WTC11 (cell line): ENCODE data around the gene CMTM4. TPM values are rescaled to one million over a fixed set of nuclear protein-coding genes. Genes with fewer than 3 reads are reported as not detected.

Experiments used
- ATAC-seq: fragments of 200-7000 bp; cut with Tn5 transposase; 2 replicates; pipeline ENCODE4 v1.10.0; 2021; ENCODE audit warnings: mild to moderate bottlenecking, moderate library complexity
- CTCF ChIA-PET: fragments of 300-600 bp; sonication (Branson Sonifier 250); formaldehyde crosslinking; loops from one replicate; lab custom pipeline; 2021; ENCODE audit warnings: antibody characterized with exemption; lab: Charles Lee
- POLR2A ChIA-PET: fragments of 350-600 bp; sonication (Branson Sonifier 250); formaldehyde crosslinking; loops from one replicate; lab custom pipeline; 2021; ENCODE audit warnings: antibody characterized with exemption; lab: Charles Lee
- DNase-seq: peaks from one replicate; pipeline ENCODE4 v3.0.0; 2021; ENCODE audit warnings: low spot score
- H3K27ac Mint-ChIP-seq: 2 replicates; pipeline ENCODE4 v1.8.0; 2021; ENCODE audit warnings: mixed read lengths
- H3K27me3 Mint-ChIP-seq: 2 replicates; pipeline ENCODE4 v1.8.0; 2021; ENCODE audit warnings: low read depth, mild to moderate bottlenecking, moderate library complexity, mixed read lengths
- H3K36me3 Mint-ChIP-seq: 2 replicates; pipeline ENCODE4 v1.8.0; 2021; ENCODE audit warnings: mixed read lengths
- H3K4me1 Mint-ChIP-seq: 2 replicates; pipeline ENCODE4 v1.8.0; 2022; ENCODE audit warnings: mixed read lengths
- H3K4me3 Mint-ChIP-seq: 2 replicates; pipeline ENCODE4 v1.8.0; 2021; ENCODE audit warnings: mild to moderate bottlenecking, moderate library complexity, mixed read lengths
- H3K9me3 Mint-ChIP-seq: 2 replicates; pipeline ENCODE4 v1.8.0; 2021; ENCODE audit warnings: mixed read lengths
- CREB1 ChIP-seq: sonication (generic); formaldehyde crosslinking; IDR thresholded peaks from 2 replicates; pipeline ENCODE4 v1.8.0; 2023; ENCODE audit warnings: mild to moderate bottlenecking, missing genetic modification reagents
- FOXJ3 ChIP-seq: sonication (generic); formaldehyde crosslinking; IDR thresholded peaks from 2 replicates; pipeline ENCODE4 v1.9.0; 2021; ENCODE audit warnings: missing genetic modification reagents, mild to moderate bottlenecking, borderline replicate concordance
- FOXK1 ChIP-seq: sonication (generic); formaldehyde crosslinking; IDR thresholded peaks from 2 replicates; pipeline ENCODE4 v1.8.0; 2022; ENCODE audit warnings: mild to moderate bottlenecking, moderate library complexity, missing genetic modification reagents
- GTF2I ChIP-seq: fragments of 250-450 bp; sonication (Bioruptor Pico); conservative IDR thresholded peaks from 2 replicates; pipeline ENCODE4 v1.4.0; 2021; ENCODE audit warnings: mild to moderate bottlenecking
- JAZF1 ChIP-seq: fragments of 250-450 bp; sonication (Bioruptor Pico); IDR thresholded peaks from 2 replicates; pipeline ENCODE4 v1.9.0; 2021; ENCODE audit warnings: moderate library complexity, mild to moderate bottlenecking, inconsistent platforms
- KAT7 ChIP-seq: sonication (generic); formaldehyde crosslinking; IDR thresholded peaks from 2 replicates; pipeline ENCODE4 v1.8.1; 2023; ENCODE audit warnings: missing genetic modification reagents, mild to moderate bottlenecking, borderline replicate concordance
- NR3C1 ChIP-seq: sonication (generic); formaldehyde crosslinking; conservative IDR thresholded peaks from 2 replicates; pipeline ENCODE4 v1.8.1; 2023; ENCODE audit warnings: low read depth, mild to moderate bottlenecking, missing genetic modification reagents
- OVOL2 ChIP-seq: fragments of 250-450 bp; sonication (Bioruptor Pico); IDR thresholded peaks from 2 replicates; pipeline ENCODE4 v1.9.0; 2021; ENCODE audit warnings: mild to moderate bottlenecking, borderline replicate concordance
- SP1 ChIP-seq: sonication (generic); formaldehyde crosslinking; conservative IDR thresholded peaks from 2 replicates; pipeline ENCODE4 v1.8.1; 2022; ENCODE audit warnings: missing genetic modification reagents
- ZBTB21 ChIP-seq: sonication (generic); formaldehyde crosslinking; IDR thresholded peaks from 2 replicates; pipeline ENCODE4 v1.8.1; 2023; ENCODE audit warnings: mild to moderate bottlenecking, missing genetic modification reagents, borderline replicate concordance
- ZNF121 ChIP-seq: sonication (generic); formaldehyde crosslinking; IDR thresholded peaks from 2 replicates; pipeline ENCODE4 v1.8.0; 2023; ENCODE audit warnings: missing genetic modification reagents
- ZNF317 ChIP-seq: sonication (generic); formaldehyde crosslinking; IDR thresholded peaks from 2 replicates; pipeline ENCODE4 v1.8.1; 2023; ENCODE audit warnings: low read depth, mild to moderate bottlenecking, moderate library complexity, missing genetic modification reagents, borderline replicate concordance
- ZNF416 ChIP-seq: fragments of 250-450 bp; sonication (Bioruptor Pico); IDR thresholded peaks from 2 replicates; pipeline ENCODE4 v1.9.0; 2021; ENCODE audit warnings: mild to moderate bottlenecking, inconsistent platforms
- total RNA-seq: library from RNA; stranded (reverse); gene quantifications from 3 replicates; pipeline ENCODE4 v1.2.3, GENCODE V29; 2021
- TF ChIP-seq, protein P1 (sequence below): sonication (generic); formaldehyde crosslinking; conservative IDR thresholded peaks from 2 replicates; pipeline ENCODE4 v1.8.1; 2022; ENCODE audit warnings: mild to moderate bottlenecking, missing genetic modification reagents
- TF ChIP-seq, protein P2 (sequence below): sonication (generic); formaldehyde crosslinking; IDR thresholded peaks from 2 replicates; pipeline ENCODE4 v1.8.0; 2023; ENCODE audit warnings: missing genetic modification reagents, mild to moderate bottlenecking, borderline replicate concordance
- TF ChIP-seq, protein P3 (sequence below): sonication (generic); formaldehyde crosslinking; IDR thresholded peaks from 2 replicates; pipeline ENCODE4 v1.8.1; 2023; ENCODE audit warnings: mild to moderate bottlenecking, moderate library complexity, missing genetic modification reagents

The CMTM4 gene
- total RNA-seq, 1 experiment from 2014 or later: 56.2 TPM

GRCh38 chr16:66608241-66609138, 88.1 kb downstream of the CMTM4 start (continued):
- no peak for TF ChIP-seq OVOL2 (CRISPR knock-in tag)
- TF ChIP-seq FOXK1 (CRISPR knock-in tag): 0 out of 2 replicates have a peak, but pooled peaks have one; percentile 36
- no peak for TF ChIP-seq ZBTB21 (CRISPR knock-in tag)
- TF ChIP-seq FOXJ3 (CRISPR knock-in tag): no peak
- TF ChIP-seq, protein P1, sequence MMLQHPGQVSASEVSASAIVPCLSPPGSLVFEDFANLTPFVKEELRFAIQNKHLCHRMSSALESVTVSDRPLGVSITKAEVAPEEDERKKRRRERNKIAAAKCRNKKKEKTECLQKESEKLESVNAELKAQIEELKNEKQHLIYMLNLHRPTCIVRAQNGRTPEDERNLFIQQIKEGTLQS (CRISPR knock-in tag): no peak
- TF ChIP-seq, all 79 proteins: peak for 5

GRCh38 chr16:66605979-66606751, 90.4 kb downstream of the CMTM4 start:
- Mint-ChIP-seq H3K36me3 (peaks cover 15% of the 10 kb centered on the region; the same call in 1 of the 2 replicates), H3K27ac (peak overlapping the region; percentile 42; the same call in 1 of the 2 replicates), H3K4me3 (peak overlapping the region; percentile 56), H3K27me3 (peaks cover 6% of the 10 kb centered on the region; the same call in 1 of the 2 replicates), H3K9me3 (no peaks in the 10 kb centered on the region), H3K4me1 (peaks cover 31% of the 10 kb centered on the region)
- no peak for TF ChIP-seq ZNF317 (CRISPR knock-in tag)
- ChIA-PET POLR2A (no interaction called here), CTCF (interaction anchor here (1.0 to 4.0 kb wide), 3 partner anchors 46 to 224 kb away, joined by 3 to 70 read pairs (median 3); partner anchors contain the start of gene NAE1)
- DNase-seq: no peak
- ATAC-seq: no peak

- H3K4me1 Mint-ChIP-seq: peaks cover 31% of the 10 kb centered on the region
- H3K36me3 Mint-ChIP-seq: peaks cover 8% of the 10 kb centered on the region; the same call in 1 of the 2 replicates
- DNase-seq (peak; percentile 60), ATAC-seq (no peak; the same call in 1 of the 2 replicates)
- ChIA-PET CTCF (no interaction called here), POLR2A (no interaction called here)
- TF ChIP-seq GTF2I (peak; percentile 66), ZNF416 (no peak), NR3C1 (CRISPR knock-in tag) (0 out of 2 replicates have a peak, but pooled peaks have one; percentile 32), ZNF121 (CRISPR knock-in tag) (peak; percentile 21; the same call in 1 of the 2 replicates)
- H3K27ac Mint-ChIP-seq: no peak overlapping the region
- H3K9me3 Mint-ChIP-seq: no peaks in the 10 kb centered on the region
- peaks cover 6% of the 10 kb centered on the region; the same call in 1 of the 2 replicates for H3K27me3 Mint-ChIP-seq
- peak overlapping the region; percentile 56 for H3K4me3 Mint-ChIP-seq
Observed at GRCh38 chr16:66605177-66605978, 91.2 kb downstream of the CMTM4 start.

- H3K36me3 Mint-ChIP-seq: no peaks in the 10 kb centered on the region
- H3K27ac Mint-ChIP-seq: peak within 1 kb of the TSS; percentile 94
- H3K4me1 Mint-ChIP-seq: peaks cover 31% of the 10 kb centered on the region
- H3K27me3 Mint-ChIP-seq: peaks cover 6% of the 10 kb centered on the region; the same call in 1 of the 2 replicates
- ATAC-seq: peak; percentile 52
- peak; percentile 83 for DNase-seq
- H3K9me3 Mint-ChIP-seq: no peaks in the 10 kb centered on the region
- POLR2A ChIA-PET: no interaction called here
- CTCF ChIA-PET: interaction anchor here (0.6 to 1.8 kb wide), 9 partner anchors 13 to 305 kb away, joined by 3 to 16 read pairs (median 4); no protein-coding TSS in a partner anchor
- peak within 1 kb of the TSS; percentile 81 for H3K4me3 Mint-ChIP-seq
- TF ChIP-seq, protein P2, sequence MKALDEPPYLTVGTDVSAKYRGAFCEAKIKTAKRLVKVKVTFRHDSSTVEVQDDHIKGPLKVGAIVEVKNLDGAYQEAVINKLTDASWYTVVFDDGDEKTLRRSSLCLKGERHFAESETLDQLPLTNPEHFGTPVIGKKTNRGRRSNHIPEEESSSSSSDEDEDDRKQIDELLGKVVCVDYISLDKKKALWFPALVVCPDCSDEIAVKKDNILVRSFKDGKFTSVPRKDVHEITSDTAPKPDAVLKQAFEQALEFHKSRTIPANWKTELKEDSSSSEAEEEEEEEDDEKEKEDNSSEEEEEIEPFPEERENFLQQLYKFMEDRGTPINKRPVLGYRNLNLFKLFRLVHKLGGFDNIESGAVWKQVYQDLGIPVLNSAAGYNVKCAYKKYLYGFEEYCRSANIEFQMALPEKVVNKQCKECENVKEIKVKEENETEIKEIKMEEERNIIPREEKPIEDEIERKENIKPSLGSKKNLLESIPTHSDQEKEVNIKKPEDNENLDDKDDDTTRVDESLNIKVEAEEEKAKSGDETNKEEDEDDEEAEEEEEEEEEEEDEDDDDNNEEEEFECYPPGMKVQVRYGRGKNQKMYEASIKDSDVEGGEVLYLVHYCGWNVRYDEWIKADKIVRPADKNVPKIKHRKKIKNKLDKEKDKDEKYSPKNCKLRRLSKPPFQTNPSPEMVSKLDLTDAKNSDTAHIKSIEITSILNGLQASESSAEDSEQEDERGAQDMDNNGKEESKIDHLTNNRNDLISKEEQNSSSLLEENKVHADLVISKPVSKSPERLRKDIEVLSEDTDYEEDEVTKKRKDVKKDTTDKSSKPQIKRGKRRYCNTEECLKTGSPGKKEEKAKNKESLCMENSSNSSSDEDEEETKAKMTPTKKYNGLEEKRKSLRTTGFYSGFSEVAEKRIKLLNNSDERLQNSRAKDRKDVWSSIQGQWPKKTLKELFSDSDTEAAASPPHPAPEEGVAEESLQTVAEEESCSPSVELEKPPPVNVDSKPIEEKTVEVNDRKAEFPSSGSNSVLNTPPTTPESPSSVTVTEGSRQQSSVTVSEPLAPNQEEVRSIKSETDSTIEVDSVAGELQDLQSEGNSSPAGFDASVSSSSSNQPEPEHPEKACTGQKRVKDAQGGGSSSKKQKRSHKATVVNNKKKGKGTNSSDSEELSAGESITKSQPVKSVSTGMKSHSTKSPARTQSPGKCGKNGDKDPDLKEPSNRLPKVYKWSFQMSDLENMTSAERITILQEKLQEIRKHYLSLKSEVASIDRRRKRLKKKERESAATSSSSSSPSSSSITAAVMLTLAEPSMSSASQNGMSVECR (CRISPR knock-in tag): no peak; the same call in 1 of the 2 replicates
- TF ChIP-seq KAT7 (CRISPR knock-in tag) (no peak), JAZF1 (CRISPR knock-in tag) (no peak), CREB1 (CRISPR knock-in tag) (no peak), SP1 (CRISPR knock-in tag) (0 out of 2 replicates have a peak, but pooled peaks have one; percentile 2)
- TF ChIP-seq, protein P3, sequence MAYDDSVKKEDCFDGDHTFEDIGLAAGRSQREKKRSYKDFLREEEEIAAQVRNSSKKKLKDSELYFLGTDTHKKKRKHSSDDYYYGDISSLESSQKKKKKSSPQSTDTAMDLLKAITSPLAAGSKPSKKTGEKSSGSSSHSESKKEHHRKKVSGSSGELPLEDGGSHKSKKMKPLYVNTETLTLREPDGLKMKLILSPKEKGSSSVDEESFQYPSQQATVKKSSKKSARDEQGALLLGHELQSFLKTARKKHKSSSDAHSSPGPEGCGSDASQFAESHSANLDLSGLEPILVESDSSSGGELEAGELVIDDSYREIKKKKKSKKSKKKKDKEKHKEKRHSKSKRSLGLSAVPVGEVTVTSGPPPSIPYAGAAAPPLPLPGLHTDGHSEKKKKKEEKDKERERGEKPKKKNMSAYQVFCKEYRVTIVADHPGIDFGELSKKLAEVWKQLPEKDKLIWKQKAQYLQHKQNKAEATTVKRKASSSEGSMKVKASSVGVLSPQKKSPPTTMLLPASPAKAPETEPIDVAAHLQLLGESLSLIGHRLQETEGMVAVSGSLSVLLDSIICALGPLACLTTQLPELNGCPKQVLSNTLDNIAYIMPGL (CRISPR knock-in tag): peak; percentile 87
Observed at GRCh38 chr16:66604376-66605176, 92.0 kb downstream of the CMTM4 start, which contains the start of gene CMTM3. Gene CMTM3 (plus strand): TSS chr16:66604704. CDS start chr16:66604806, 102 bp downstream.
